CD4-positive, alpha-beta T cell (primary cell): ENCODE measurements around the gene SPR. TPM values are rescaled to one million over a fixed set of nuclear protein-coding genes. Genes with fewer than 3 reads are reported as not detected.
A peak's percentile ranks its signal among the peaks of the same experiment; 100 is the strongest.

Experiments used
- ATAC-seq: fragments of 200-7000 bp; cut with Tn5 transposase; one replicate; pipeline ENCODE4 v1.10.0; 2022; ENCODE audit warnings: mild to moderate bottlenecking; ENCODE audit not compliant: poor library complexity
- CTCF ChIA-PET: fragments of 350-600 bp; sonication (Branson Sonifier 250); formaldehyde crosslinking; loops from one replicate; lab custom pipeline; 2021; ENCODE audit warnings: antibody characterized with exemption, inconsistent platforms; lab: Charles Lee
- POLR2A ChIA-PET: fragments of 350-600 bp; sonication (Branson Sonifier 250); formaldehyde crosslinking; loops from one replicate; lab custom pipeline; 2021; ENCODE audit warnings: antibody characterized with exemption, inconsistent platforms; lab: Charles Lee
- DNase-seq, 14 experiments: peaks; one replicate each; pipeline ENCODE4 v3.0.0-alpha.2; 2013 to 2020; ENCODE audit warnings: mixed read lengths in 2 of 14
- H3K27ac ChIP-seq, 2 donors: one replicate each; pipeline versions ENCODE4 v1.5.1 to v1.7.0; 2013; ENCODE audit warnings: low read length in 2 of 2, low read depth in 1 of 2, mild to moderate bottlenecking in 1 of 2
- H3K27me3 ChIP-seq, 2 experiments: 1 replicate in 1 of 2; 2 replicates in 1 of 2; pipeline versions ENCODE4 v1.6.1 to v1.7.0; 2013; ENCODE audit warnings: low read length in 2 of 2, control low read depth in 1 of 2, mild to moderate bottlenecking in 1 of 2, moderate library complexity in 1 of 2; ENCODE audit not compliant: insufficient read depth in 2 of 2, control insufficient read depth in 1 of 2
- H3K36me3 ChIP-seq: one replicate; pipeline ENCODE4 v1.6.1; 2013; ENCODE audit warnings: low read length, control low read depth; ENCODE audit not compliant: insufficient read depth
- H3K4me1 ChIP-seq: one replicate; pipeline ENCODE4 v1.6.1; 2013; ENCODE audit warnings: low read length, control low read depth; ENCODE audit not compliant: insufficient read depth
- H3K4me3 ChIP-seq: one replicate; pipeline ENCODE4 v1.5.1; 2013; ENCODE audit warnings: mild to moderate bottlenecking, low read length, moderate library complexity
- H3K9me3 ChIP-seq, 2 experiments: 1 replicate in 1 of 2; 2 replicates in 1 of 2; pipeline versions ENCODE4 v1.6.1 to v1.7.0; 2013; ENCODE audit warnings: low read length in 2 of 2, mild to moderate bottlenecking in 2 of 2, control low read depth in 1 of 2, moderate library complexity in 1 of 2; ENCODE audit not compliant: control insufficient read depth in 1 of 2, insufficient read depth in 1 of 2
- H3K27ac Mint-ChIP-seq: one replicate; pipeline ENCODE4 v1.8.0; 2020; ENCODE audit warnings: mixed read lengths
- H3K27me3 Mint-ChIP-seq: one replicate; pipeline ENCODE4 v1.8.0; 2021; ENCODE audit warnings: mixed read lengths
- H3K36me3 Mint-ChIP-seq: one replicate; pipeline ENCODE4 v1.8.0; 2021; ENCODE audit warnings: low read depth, mixed read lengths
- H3K4me1 Mint-ChIP-seq: one replicate; pipeline ENCODE4 v1.8.0; 2021; ENCODE audit warnings: low read depth, mixed read lengths
- H3K4me3 Mint-ChIP-seq: one replicate; pipeline ENCODE4 v1.8.0; 2020; ENCODE audit warnings: mild to moderate bottlenecking, mixed read lengths
- H3K9me3 Mint-ChIP-seq: one replicate; pipeline ENCODE4 v1.8.0; 2020; ENCODE audit warnings: mixed read lengths
- CTCF ChIP-seq: fragments of 200-600 bp; IDR thresholded peaks from one replicate; pipeline ENCODE4 v1.8.0; 2022; ENCODE audit warnings: antibody characterized with exemption, mild to moderate bottlenecking
- intact Hi-C, 2 experiments: fragments of 100-400 bp; cut with DNase I in 1 of 2; cut with micrococcal nuclease in 1 of 2; formaldehyde crosslinking; loops; one replicate each; pipeline versions ENCODE4 v1.15.1 to v1.9.0; 2023 to 2025; cut with DNase I, micrococcal nuclease
- total RNA-seq, 174 experiments: library from RNA in 2 of 174; stranded (reverse) in 2 of 174; gene quantifications; one replicate each; pipeline ENCODE4 v1.2.3 and lab custom pipeline; 2021 to 2026

The SPR gene
- total RNA-seq, 2 experiments from 2014 or later: not detected

DNA sequence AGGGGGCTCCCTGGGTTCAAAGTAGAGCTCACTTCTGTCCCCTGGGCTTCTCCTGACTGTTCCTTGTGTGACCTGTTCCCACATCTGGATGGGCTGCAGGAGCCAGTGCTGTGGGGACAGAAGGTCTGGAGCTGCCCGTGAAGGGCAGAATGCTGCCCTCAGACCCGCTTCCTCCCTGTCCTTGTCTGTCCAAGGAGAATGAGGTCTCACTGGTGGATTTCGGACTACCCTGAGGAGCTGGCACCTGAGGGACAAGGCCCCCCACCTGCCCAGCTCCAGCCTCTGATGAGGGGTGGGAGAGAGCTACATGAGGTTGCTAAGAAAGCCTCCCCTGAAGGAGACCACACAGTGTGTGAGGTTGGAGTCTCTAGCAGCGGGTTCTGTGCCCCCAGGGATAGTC, 45.6 kb downstream of the SPR start:
- peaks cover 24 to 27% of the 10 kb centered on the region in 2 experiments for H3K27me3 ChIP-seq
- ChIA-PET CTCF (no interaction called here), POLR2A (no interaction called here)
- H3K4me1 ChIP-seq: no peaks in the 10 kb centered on the region
- H3K27me3 Mint-ChIP-seq: peaks cover 14% of the 10 kb centered on the region
- DNase-seq (peak in 1 of 14 experiments; percentile 15), ATAC-seq (no peak)
- no peak overlapping the region for H3K4me3 Mint-ChIP-seq
- no peak overlapping the region for H3K27ac Mint-ChIP-seq
- TF ChIP-seq CTCF: no peak
- H3K4me1 Mint-ChIP-seq: no peaks in the 10 kb centered on the region
- H3K27ac ChIP-seq: no peak overlapping the region
- no peaks in the 10 kb centered on the region for H3K36me3 Mint-ChIP-seq
- no peaks in the 10 kb centered on the region for H3K36me3 ChIP-seq
- H3K9me3 Mint-ChIP-seq: no peaks in the 10 kb centered on the region
- peaks cover 0 to 3% of the 10 kb centered on the region in 2 experiments for H3K9me3 ChIP-seq
- intact Hi-C loops: no loop called here
- no peak overlapping the region for H3K4me3 ChIP-seq

GRCh38 chr2:72933207-72933606, 46.0 kb downstream of the SPR start:
- H3K4me1 Mint-ChIP-seq: no peaks in the 10 kb centered on the region
- no peak overlapping the region for H3K27ac Mint-ChIP-seq
- no peak for TF ChIP-seq CTCF
- no peak for DNase-seq
- H3K9me3 Mint-ChIP-seq: no peaks in the 10 kb centered on the region
- no peak overlapping the region for H3K4me3 Mint-ChIP-seq
- Histone ChIP-seq H3K4me3 (no peak overlapping the region), H3K27me3 (peaks cover 20 to 24% of the 10 kb centered on the region in 2 experiments), H3K4me1 (no peaks in the 10 kb centered on the region), H3K27ac (no peak overlapping the region), H3K9me3 (peaks cover 0 to 3% of the 10 kb centered on the region in 2 experiments), H3K36me3 (no peaks in the 10 kb centered on the region)
- CTCF ChIA-PET: no interaction called here
- peaks cover 14% of the 10 kb centered on the region for H3K27me3 Mint-ChIP-seq
- intact Hi-C loops: no loop called here
- H3K36me3 Mint-ChIP-seq: no peaks in the 10 kb centered on the region
- ATAC-seq: no peak
- POLR2A ChIA-PET: no interaction called here

- Mint-ChIP-seq H3K4me1 (no peaks in the 10 kb centered on the region), H3K4me3 (no peak overlapping the region), H3K27ac (no peak overlapping the region), H3K36me3 (no peaks in the 10 kb centered on the region), H3K27me3 (peaks cover 14% of the 10 kb centered on the region), H3K9me3 (no peaks in the 10 kb centered on the region)
- DNase-seq (no peak), ATAC-seq (no peak)
- no peak overlapping the region for H3K4me3 ChIP-seq
- no peaks in the 10 kb centered on the region for H3K4me1 ChIP-seq
- H3K27ac ChIP-seq: no peak overlapping the region
- intact Hi-C loops: no loop called here
- H3K27me3 ChIP-seq: peaks cover 15 to 19% of the 10 kb centered on the region in 2 experiments
- peaks cover 0 to 3% of the 10 kb centered on the region in 2 experiments for H3K9me3 ChIP-seq
- ChIA-PET CTCF (no interaction called here), POLR2A (no interaction called here)
- TF ChIP-seq CTCF: no peak
- no peaks in the 10 kb centered on the region for H3K36me3 ChIP-seq
Observed at GRCh38 chr2:72933646-72934151, 46.5 kb downstream of the SPR start.
